GM12874 (cell line): ENCODE results near the gene SLC34A2.

Experiments used
- CTCF ChIP-seq: IDR thresholded peaks from 2 replicates; pipeline ENCODE4 v1.5.1; 2011; ENCODE audit warnings: low read depth, mild to moderate bottlenecking, control low read depth, low read length, moderate library complexity; ENCODE audit not compliant: insufficient read depth

The SLC34A2 gene

DNA sequence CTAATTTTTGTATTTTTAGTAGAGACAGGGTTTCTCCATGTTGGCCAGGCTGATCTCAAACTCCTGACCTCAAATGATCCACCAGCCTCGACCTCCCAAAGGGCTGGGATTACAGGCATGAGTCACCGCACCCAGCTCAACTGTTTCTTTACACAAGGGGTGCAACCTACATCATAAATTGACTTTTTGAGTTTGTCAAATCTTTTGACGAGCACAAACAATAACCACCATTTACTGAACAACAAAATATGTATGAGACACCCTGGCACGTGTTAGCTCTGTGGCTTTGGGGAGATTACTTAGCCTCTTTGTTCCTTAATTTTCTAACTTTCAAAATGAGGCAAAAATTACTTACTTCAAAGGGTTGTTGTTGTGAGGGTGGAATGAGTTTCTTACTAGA is 23.5 kb upstream of the SLC34A2 start:
- no peak for TF ChIP-seq CTCF

- TF ChIP-seq CTCF: no peak
Observed at GRCh38 chr4:25633541-25633940, 22.1 kb upstream of the SLC34A2 start.

GRCh38 chr4:25635501-25635900 is 20.1 kb upstream of the SLC34A2 start:
- no peak for TF ChIP-seq CTCF

GRCh38 chr4:25637581-25638220 is 17.9 kb upstream of the SLC34A2 start:
- TF ChIP-seq CTCF: no peak

- TF ChIP-seq CTCF: no peak
Observed at GRCh38 chr4:25638221-25638601, 17.4 kb upstream of the SLC34A2 start.

- no peak for TF ChIP-seq CTCF
Observed at GRCh38 chr4:25638806-25639205, 16.8 kb upstream of the SLC34A2 start.

GRCh38 chr4:25650311-25650710 is 5.3 kb upstream of the SLC34A2 start:
- no peak for TF ChIP-seq CTCF
